WTC11 (cell line): Measurements from ENCODE around the gene CABLES1.

Experiments used
- CREB1 ChIP-seq: sonication (generic); formaldehyde crosslinking; IDR thresholded peaks from 2 replicates; pipeline ENCODE4 v1.8.0; 2023; ENCODE audit warnings: mild to moderate bottlenecking, missing genetic modification reagents
- IRF2 ChIP-seq: sonication (generic); formaldehyde crosslinking; IDR thresholded peaks from 2 replicates; pipeline ENCODE4 v1.8.0; 2022; ENCODE audit warnings: low read depth, missing genetic modification reagents, borderline replicate concordance
- NR3C1 ChIP-seq: sonication (generic); formaldehyde crosslinking; conservative IDR thresholded peaks from 2 replicates; pipeline ENCODE4 v1.8.1; 2023; ENCODE audit warnings: low read depth, mild to moderate bottlenecking, missing genetic modification reagents
- TCF7 ChIP-seq: sonication (generic); formaldehyde crosslinking; IDR thresholded peaks from 2 replicates; pipeline ENCODE4 v1.8.0; 2022; ENCODE audit warnings: mild to moderate bottlenecking, low read depth, missing genetic modification reagents, moderate library complexity
- TEAD4 ChIP-seq: sonication (generic); formaldehyde crosslinking; IDR thresholded peaks from 2 replicates; pipeline ENCODE4 v1.8.0; 2022; ENCODE audit warnings: mild to moderate bottlenecking, missing genetic modification reagents
- ZBTB21 ChIP-seq: sonication (generic); formaldehyde crosslinking; IDR thresholded peaks from 2 replicates; pipeline ENCODE4 v1.8.1; 2023; ENCODE audit warnings: mild to moderate bottlenecking, missing genetic modification reagents, borderline replicate concordance
- ZNF232 ChIP-seq: sonication (generic); formaldehyde crosslinking; IDR thresholded peaks from 2 replicates; pipeline ENCODE4 v1.8.0; 2022; ENCODE audit warnings: mild to moderate bottlenecking, missing genetic modification reagents
- TF ChIP-seq, protein P1 (sequence below): sonication (generic); formaldehyde crosslinking; IDR thresholded peaks from 2 replicates; pipeline ENCODE4 v1.8.1; 2023; ENCODE audit warnings: mild to moderate bottlenecking, missing genetic modification reagents, moderate library complexity
- TF ChIP-seq, protein P2 (sequence below): sonication (generic); formaldehyde crosslinking; conservative IDR thresholded peaks from 2 replicates; pipeline ENCODE4 v1.8.1; 2022; ENCODE audit warnings: mild to moderate bottlenecking, missing genetic modification reagents
- TF ChIP-seq, protein P3 (sequence below): sonication (generic); formaldehyde crosslinking; IDR thresholded peaks from 2 replicates; pipeline ENCODE4 v1.8.1; 2022; ENCODE audit warnings: mild to moderate bottlenecking, missing genetic modification reagents, moderate library complexity, borderline replicate concordance
- TF ChIP-seq, protein P4 (sequence below): fragments of 250-450 bp; sonication (Bioruptor Pico); IDR thresholded peaks from 2 replicates; pipeline ENCODE4 v2.1.2; 2022; ENCODE audit warnings: mild to moderate bottlenecking, moderate library complexity
- TF ChIP-seq, protein P5 (sequence below): fragments of 200-600 bp; IDR thresholded peaks from 2 replicates; pipeline ENCODE4 v1.8.0; 2022; ENCODE audit warnings: antibody characterized with exemption
- TF ChIP-seq, protein P6 (sequence below): sonication (generic); formaldehyde crosslinking; IDR thresholded peaks from 2 replicates; pipeline ENCODE4 v1.8.1; 2022; ENCODE audit warnings: missing genetic modification reagents, borderline replicate concordance

DNA sequence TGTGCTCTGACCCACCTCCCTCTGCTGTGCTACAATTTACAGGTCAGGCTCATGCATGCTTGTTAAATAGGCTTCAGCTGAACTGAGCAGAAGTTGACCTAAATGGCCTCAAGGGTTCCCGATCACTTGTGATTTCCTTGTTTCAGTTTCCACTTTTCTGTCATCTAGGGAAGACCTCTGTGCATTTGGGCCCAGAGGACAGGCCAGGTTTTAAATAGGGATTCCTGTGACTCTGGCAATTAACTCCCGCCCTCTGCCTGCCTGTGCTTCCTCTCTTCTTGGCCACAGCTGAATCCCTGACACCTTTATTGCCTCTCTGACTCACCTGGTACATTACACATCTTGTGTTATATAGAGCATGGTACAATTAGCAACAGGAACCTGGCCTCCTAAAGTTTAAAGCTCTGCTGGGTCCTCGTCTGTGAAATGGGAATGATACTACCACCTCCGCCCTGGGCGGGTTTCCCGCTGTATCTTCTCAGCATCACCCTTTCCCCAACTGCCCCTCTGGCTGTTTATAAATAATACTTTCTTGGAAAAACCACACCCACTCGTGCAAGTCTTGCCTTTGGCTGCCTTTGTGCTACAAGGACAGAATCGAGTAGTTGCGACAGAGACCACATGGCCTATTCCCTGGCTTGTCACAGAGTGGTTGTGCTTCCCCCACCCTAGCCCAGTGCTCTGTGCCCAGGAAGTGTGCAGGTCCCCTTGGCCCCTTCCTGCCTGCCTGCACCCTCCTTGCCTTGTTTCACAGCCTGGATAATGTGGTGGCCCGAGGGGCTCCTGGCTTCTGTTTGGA, 7.9 kb downstream of the CABLES1 start:
- TF ChIP-seq, protein P1, sequence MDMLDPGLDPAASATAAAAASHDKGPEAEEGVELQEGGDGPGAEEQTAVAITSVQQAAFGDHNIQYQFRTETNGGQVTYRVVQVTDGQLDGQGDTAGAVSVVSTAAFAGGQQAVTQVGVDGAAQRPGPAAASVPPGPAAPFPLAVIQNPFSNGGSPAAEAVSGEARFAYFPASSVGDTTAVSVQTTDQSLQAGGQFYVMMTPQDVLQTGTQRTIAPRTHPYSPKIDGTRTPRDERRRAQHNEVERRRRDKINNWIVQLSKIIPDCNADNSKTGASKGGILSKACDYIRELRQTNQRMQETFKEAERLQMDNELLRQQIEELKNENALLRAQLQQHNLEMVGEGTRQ (CRISPR knock-in tag) = no peak
- TF ChIP-seq, protein P2, sequence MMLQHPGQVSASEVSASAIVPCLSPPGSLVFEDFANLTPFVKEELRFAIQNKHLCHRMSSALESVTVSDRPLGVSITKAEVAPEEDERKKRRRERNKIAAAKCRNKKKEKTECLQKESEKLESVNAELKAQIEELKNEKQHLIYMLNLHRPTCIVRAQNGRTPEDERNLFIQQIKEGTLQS (CRISPR knock-in tag) = no peak
- TF ChIP-seq, protein P3, sequence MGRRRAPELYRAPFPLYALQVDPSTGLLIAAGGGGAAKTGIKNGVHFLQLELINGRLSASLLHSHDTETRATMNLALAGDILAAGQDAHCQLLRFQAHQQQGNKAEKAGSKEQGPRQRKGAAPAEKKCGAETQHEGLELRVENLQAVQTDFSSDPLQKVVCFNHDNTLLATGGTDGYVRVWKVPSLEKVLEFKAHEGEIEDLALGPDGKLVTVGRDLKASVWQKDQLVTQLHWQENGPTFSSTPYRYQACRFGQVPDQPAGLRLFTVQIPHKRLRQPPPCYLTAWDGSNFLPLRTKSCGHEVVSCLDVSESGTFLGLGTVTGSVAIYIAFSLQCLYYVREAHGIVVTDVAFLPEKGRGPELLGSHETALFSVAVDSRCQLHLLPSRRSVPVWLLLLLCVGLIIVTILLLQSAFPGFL = no peak
- TF ChIP-seq, protein P4, sequence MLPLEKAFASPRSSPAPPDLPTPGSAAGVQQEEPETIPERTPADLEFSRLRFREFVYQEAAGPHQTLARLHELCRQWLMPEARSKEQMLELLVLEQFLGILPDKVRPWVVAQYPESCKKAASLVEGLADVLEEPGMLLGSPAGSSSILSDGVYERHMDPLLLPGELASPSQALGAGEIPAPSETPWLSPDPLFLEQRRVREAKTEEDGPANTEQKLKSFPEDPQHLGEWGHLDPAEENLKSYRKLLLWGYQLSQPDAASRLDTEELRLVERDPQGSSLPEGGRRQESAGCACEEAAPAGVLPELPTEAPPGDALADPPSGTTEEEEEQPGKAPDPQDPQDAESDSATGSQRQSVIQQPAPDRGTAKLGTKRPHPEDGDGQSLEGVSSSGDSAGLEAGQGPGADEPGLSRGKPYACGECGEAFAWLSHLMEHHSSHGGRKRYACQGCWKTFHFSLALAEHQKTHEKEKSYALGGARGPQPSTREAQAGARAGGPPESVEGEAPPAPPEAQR (CRISPR knock-in tag) = no peak
- no peak for TF ChIP-seq TEAD4 (CRISPR knock-in tag)
- TF ChIP-seq, protein P5, sequence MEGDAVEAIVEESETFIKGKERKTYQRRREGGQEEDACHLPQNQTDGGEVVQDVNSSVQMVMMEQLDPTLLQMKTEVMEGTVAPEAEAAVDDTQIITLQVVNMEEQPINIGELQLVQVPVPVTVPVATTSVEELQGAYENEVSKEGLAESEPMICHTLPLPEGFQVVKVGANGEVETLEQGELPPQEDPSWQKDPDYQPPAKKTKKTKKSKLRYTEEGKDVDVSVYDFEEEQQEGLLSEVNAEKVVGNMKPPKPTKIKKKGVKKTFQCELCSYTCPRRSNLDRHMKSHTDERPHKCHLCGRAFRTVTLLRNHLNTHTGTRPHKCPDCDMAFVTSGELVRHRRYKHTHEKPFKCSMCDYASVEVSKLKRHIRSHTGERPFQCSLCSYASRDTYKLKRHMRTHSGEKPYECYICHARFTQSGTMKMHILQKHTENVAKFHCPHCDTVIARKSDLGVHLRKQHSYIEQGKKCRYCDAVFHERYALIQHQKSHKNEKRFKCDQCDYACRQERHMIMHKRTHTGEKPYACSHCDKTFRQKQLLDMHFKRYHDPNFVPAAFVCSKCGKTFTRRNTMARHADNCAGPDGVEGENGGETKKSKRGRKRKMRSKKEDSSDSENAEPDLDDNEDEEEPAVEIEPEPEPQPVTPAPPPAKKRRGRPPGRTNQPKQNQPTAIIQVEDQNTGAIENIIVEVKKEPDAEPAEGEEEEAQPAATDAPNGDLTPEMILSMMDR = no peak
- TF ChIP-seq NR3C1 (CRISPR knock-in tag) = no peak
- TF ChIP-seq ZBTB21 (CRISPR knock-in tag) = no peak
- TF ChIP-seq IRF2 (CRISPR knock-in tag) = no peak
- TF ChIP-seq, protein P6, sequence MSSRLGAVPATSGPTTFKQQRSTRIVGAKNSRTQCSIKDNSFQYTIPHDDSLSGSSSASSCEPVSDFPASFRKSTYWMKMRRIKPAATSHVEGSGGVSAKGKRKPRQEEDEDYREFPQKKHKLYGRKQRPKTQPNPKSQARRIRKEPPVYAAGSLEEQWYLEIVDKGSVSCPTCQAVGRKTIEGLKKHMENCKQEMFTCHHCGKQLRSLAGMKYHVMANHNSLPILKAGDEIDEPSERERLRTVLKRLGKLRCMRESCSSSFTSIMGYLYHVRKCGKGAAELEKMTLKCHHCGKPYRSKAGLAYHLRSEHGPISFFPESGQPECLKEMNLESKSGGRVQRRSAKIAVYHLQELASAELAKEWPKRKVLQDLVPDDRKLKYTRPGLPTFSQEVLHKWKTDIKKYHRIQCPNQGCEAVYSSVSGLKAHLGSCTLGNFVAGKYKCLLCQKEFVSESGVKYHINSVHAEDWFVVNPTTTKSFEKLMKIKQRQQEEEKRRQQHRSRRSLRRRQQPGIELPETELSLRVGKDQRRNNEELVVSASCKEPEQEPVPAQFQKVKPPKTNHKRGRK = no peak
- no peak for TF ChIP-seq TCF7 (CRISPR knock-in tag)
- no peak for TF ChIP-seq CREB1
- TF ChIP-seq ZNF232 (CRISPR knock-in tag) = no peak
